HG03095 (cell line): ENCODE data around the gene DICER1.
"Not testable (repeated sequence)": the region's sequence is repeated elsewhere in the genome, so short reads cannot be mapped to it uniquely, and the experiment has no call there.

Source experiments
- ATAC-seq: cut with Tn5 transposase; IDR thresholded peaks from one replicate; pipeline ENCODE4 v1.9.1; 2021; ENCODE audit warnings: moderate library complexity; ENCODE audit not compliant: unreplicated experiment

DICER1 gene, protein sequence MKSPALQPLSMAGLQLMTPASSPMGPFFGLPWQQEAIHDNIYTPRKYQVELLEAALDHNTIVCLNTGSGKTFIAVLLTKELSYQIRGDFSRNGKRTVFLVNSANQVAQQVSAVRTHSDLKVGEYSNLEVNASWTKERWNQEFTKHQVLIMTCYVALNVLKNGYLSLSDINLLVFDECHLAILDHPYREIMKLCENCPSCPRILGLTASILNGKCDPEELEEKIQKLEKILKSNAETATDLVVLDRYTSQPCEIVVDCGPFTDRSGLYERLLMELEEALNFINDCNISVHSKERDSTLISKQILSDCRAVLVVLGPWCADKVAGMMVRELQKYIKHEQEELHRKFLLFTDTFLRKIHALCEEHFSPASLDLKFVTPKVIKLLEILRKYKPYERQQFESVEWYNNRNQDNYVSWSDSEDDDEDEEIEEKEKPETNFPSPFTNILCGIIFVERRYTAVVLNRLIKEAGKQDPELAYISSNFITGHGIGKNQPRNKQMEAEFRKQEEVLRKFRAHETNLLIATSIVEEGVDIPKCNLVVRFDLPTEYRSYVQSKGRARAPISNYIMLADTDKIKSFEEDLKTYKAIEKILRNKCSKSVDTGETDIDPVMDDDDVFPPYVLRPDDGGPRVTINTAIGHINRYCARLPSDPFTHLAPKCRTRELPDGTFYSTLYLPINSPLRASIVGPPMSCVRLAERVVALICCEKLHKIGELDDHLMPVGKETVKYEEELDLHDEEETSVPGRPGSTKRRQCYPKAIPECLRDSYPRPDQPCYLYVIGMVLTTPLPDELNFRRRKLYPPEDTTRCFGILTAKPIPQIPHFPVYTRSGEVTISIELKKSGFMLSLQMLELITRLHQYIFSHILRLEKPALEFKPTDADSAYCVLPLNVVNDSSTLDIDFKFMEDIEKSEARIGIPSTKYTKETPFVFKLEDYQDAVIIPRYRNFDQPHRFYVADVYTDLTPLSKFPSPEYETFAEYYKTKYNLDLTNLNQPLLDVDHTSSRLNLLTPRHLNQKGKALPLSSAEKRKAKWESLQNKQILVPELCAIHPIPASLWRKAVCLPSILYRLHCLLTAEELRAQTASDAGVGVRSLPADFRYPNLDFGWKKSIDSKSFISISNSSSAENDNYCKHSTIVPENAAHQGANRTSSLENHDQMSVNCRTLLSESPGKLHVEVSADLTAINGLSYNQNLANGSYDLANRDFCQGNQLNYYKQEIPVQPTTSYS (N-terminal part only)

DNA sequence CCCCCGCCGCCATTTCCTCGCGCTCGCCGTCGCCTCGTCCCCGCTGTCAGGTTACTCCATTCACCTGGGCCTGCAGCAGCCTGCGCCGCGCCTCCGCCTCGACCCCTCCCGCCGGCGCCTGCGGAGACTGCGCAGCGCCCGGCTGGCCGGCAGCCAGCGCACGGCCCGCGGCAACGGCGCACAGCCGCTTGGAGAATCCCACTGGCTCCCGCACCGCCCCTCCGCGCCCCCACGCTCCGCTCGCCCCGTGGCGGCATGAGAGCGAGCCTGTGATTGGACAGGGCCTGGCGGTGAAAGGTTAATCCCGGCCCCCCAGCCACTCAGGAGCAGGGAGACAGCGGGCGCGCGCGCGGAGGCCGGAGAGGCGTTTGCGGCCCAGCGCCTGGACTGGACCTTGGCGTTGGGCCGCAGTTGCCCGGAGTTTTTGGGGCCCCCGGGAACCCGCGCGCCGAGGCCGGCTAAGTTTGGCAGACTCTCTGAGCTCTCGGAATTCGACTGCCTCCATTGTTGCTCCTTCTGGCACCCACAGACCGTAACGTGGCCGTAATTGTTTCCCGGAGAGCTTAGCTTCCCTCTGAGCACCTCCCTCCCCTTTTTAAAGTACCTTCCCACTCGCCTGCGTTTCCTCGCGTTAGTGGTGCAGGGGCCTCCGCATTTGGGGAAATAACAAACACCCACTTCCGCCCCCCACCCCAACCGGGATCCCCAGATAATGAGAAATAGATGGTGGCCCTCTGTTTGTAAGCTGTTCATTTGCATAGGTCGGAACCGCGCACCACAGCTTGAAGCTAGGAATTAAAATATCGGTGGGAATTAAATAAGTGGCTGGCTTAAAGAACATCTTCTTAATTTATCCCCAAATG lies at the start of gene DICER1:
DICER1 (minus strand) TSS at position 203 of the 863 bp plus-strand sequence. CDS start 24,071 bp downstream, outside the sequence.
- peak; percentile 70 for ATAC-seq

DNA sequence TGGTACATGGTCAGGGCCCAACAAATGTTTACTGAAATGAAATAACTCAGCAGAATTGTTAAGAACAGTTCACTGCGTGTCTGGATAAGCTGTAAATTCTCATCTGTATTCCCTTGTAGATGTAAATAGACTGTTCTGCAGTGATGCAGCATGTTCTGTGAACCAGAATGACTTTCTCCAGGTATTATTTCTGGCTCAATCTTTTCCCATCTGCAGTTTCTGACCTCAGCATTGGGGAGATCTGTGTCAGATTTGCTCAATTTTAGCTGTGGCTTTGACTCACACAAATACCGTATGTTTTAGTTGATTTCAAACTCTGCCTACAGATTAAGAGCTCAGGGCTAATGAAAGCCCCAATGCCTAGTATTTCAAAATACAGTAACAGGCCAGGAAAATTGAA lies 49.2 kb upstream of the DICER1 start:
- no peak for ATAC-seq

DNA sequence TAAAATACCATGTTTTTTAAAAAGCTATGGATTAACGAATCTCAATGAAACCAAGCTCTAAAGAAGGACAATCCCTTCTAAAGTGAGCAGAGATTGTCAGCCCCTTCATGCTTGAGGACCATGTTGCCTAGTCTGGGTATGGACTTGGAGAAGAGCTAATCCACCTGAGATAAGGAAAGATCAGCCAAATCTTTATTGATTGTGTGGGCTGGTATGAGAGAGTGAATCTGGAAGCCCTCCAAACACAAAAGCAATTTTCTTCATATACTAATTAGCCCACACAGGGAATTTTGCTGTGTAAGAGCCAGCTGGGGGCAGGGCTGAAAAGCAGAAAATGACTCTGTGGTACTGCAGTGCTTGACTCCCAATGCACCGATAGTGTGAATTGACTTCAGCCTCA lies 47.4 kb upstream of the DICER1 start:
- no peak for ATAC-seq

DNA sequence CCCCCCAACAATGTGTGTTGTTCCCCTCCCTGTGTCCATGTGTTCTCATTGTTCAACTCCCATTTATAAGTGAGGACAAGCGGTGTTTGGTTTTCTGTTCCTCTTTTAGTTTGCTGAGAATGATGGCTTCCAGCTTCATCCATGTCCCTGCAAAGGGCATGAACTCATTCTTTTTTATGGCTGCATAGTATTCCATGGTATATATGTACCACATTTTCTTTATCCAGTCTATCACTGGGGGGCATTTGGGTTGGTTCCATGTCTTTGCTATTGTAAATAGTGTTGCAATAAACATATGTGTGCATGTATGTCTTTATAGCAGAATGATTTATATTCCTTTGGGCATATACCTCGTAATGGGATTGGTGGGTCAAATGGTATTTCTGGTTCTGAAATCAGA lies 44.4 kb upstream of the DICER1 start:
- ATAC-seq, result not testable (repeated sequence)

DNA sequence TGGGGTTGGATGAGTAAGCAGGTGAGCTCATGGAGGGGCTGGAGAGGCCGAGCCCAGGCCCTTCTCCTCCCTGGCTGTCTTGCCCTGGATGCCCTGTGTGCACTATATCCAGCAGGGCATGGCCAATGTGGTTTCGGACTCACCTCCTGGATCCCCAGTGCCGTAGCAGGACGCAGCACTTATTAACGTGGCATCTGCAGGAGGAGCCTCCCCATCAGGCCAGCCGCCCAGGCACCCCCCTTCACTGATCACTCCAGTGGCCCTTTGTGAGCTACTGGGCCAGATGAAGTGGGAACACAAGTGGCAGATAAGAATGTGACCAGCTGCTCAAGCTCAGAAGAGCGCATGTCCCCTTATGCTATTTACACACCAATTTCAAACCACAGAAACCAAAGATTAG lies 43.1 kb upstream of the DICER1 start:
- no peak for ATAC-seq

DNA sequence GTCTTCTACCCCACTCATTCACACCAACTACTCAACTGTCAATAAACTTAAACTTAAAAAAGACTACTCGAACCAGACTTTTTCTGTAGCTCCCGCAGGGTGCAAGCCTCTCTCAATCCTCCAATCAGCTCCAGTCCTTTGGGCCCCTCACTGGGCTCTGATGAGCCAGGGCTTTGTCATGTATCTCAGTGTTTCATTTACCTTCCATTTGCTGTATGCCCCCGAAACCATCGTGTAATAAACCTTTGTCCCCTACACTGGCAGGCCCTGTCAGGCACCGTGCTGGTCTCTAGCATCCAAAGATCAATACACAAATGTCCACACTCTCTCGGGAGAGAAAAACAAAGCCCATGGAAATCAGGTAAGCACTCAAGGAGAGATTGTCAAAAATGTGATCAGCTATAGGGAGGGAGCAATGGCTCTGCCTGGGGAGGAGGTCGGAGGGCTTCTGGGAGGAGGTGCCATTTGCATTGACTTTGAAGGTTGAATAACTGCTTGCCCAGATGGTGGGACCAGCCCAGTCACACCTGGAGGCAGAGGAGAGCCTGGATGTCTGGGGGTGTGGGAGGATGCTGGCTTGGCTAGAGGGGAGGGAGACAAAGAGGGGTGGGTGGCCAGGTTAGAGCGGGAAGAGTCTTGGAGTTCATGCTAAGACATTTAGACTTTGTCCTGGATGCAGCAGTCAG lies 42.1 kb upstream of the DICER1 start:
- ATAC-seq, result no peak

DNA sequence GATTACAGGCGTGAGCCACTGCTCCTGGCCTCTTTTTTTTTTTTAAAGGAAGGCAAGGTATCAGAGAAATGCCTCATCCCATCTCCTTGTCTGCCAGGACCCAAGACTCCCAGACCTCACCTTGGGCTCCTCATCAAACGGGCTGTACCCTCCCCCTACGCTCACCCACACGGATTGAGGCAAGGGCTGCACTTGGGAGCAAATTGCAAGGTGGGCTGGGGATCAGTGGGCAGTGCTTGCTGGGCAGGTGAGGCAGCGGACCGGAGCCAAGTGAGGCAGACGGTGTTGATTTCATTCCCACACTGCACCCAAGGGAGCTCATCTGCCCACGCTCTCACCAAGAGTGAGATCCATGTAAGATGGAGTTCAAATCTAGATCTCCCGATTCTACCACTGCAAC lies 41.0 kb upstream of the DICER1 start:
- no peak for ATAC-seq

DNA sequence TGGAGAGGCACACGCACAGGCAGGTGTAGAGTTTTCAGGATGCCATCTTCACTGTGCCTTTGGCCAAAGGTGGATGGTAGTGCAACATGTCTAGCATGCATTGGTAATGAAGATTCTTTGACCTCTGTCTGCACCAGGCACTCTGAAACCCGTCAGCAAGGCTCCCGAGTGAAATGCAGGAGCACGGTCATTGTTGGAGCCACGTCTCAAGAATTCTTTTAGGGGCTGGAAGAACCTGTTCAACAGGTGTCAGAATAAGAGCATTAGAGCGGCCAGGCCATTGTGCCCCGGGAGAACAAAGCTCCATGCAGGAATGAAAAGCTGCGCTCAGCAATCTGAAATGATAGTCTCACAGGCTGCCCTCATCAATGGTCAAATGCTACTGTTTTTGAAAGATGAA lies 40.2 kb upstream of the DICER1 start:
- ATAC-seq, result no peak

DNA sequence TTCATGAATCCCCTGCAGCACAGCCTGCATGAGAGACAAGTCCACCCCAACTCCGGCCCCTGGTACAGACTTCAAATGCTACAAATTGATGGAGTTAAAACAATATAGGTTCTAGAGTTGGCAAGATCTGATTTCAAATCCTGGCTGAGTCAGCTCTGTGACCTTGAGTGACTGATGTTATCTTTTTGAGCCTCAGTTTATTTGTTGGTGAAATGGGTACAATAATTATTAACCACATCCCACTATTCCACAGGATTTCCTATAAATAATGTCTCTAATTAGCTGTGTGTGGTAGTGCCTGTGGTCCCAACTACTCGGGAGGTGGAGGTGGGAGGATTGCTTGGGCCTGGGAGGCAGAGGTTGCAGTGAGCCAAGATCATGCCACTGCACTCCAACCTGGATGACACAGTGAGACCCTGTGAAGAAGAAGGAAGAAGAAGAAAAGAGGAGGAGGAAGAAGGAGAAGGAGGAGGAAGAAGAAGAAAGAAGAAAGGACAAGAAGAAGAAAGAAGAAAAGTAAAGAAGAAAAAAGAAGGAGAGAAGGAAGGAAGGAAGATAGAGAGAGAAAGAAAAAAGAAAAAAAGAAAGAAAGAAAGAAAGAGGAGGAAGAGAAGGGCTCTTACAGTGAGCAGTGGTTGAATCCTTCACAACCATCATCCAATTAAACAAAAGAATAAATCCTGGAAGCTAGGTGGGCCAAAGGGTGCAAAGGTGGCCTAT lies 39.7 kb upstream of the DICER1 start:
- ATAC-seq, result no peak

DNA sequence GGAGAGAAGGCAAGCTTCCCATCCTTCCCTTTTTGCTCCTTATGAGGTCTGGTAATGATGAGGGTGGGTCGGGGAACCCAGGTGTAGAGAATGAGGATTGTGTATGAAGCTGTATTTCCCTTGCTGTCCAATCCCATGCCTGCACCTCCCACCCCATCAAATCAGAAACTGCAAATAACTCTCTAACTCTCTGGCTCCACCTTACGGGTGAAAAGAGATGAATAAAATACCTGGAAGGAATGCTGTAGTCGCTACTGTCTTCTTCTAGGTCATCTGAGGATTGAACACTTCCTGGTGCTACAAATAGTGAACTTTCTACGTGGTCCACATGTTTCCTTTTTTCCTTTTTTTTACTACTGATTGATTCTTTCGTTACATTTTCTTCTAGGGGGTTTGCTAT lies 38.9 kb upstream of the DICER1 start:
- ATAC-seq, result peak; percentile 50

DNA sequence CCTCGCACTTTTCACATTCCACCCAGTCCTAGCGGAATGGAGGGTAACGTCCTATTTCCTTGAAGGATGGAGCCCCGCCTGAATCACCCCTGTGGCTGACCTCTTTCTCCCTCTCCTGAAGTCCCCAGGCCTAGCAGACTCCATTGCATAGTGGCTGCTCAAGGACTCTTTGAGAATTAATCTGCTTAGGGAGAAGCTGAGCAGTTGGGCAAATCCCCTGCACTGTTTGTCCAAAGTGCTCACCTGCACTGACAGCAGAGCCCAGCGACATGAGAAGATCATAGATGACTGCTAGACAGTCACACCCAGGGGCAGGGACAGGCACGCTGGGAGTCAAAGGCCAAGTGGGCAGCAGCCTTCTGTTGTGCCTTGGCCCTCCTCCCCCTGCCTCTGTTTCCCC lies 37.7 kb upstream of the DICER1 start:
- ATAC-seq, result no peak

DNA sequence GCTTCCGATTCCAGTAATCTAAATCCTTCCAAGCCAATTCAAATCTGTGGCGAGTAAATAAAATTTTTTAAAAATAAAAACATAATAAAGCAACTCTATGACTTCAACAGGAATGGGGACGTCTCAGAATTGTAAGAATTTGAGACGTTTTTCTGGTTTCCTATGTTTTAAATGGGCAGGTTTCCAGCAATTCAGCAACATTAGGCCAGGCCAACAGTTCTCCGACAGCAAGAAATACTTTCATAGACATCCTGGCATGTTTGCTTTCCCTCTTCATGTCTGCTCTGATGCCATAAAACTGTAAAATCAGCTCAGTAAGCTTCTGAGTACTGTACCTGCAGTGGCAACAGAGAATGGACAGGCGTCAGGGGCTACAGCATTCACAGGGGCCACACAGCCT lies 35.8 kb upstream of the DICER1 start:
- ATAC-seq, result no peak

DNA sequence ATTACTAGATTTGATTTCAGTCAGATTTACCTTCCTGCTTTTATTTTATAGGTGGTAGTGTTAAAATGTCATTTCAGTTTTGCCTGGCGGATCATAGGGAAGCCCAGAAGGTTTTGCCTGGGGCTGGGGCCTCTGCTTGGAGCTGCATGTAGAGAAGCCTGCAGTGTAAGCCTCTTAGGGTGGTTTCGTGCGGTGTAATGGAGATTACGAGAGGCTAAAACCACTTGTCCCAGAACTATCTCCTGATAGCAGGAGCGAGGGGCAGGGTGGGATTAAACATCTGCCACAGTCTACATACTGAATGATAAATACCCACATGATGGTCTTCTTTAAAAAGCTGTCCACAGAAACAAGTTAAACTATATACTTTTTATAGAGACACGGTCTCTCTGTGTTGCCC lies 35.0 kb upstream of the DICER1 start:
- ATAC-seq, result no peak

DNA sequence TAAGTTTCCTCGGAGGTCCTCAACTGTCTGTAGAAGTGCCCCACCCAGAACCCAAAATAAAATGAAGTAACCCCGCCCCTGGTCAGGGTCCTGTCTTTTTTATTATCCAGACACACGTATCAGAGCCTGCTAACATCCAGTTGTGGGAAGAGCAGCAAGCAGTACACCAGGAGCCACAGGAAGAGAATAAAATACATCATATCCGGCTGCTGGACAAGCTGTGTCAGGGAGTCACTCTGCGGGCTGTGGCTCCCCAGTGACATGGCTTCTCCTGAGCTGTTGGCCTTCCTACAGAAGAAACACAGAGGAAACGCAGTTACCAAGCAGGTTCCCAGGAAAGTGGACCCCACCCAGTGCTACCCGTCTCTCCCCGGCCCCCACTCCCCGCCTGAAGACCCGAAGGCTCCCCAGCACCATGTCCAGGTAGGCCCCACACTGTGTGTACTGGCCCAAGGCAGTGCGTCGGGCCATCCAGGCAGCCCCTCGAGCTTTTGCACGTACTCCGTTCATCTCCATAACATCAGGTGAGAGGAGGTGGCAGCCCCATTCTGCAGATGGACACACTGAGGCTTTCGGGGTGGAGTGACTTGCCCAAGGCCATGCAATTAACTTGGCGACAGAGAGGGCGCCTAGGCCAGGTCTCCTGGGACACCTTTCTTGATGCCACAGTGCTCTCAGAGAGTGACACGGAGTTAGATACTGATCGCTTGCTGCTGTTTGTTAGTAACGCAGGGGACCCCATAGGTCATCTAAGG lies 34.3 kb upstream of the DICER1 start:
- ATAC-seq, result no peak

DNA sequence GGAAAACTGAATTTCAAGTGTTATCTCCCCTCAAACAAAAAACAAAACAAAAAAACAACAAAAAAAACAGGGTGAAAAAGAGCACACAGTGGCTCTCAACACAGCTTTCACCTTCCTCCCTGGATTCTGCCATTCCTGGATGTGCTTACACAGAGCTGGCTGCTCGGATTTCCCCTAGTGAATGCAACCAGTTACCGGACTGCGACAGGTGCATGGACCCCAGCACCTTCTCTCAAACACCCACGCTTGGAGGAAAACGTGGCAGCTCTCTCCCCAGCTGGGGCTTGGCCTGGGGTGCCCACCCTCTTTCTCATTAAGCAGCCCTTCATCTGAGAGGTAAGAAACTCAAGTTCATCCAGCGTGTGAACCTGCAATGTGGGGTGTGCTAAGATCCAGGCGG lies 33.5 kb upstream of the DICER1 start:
- no peak for ATAC-seq

DNA sequence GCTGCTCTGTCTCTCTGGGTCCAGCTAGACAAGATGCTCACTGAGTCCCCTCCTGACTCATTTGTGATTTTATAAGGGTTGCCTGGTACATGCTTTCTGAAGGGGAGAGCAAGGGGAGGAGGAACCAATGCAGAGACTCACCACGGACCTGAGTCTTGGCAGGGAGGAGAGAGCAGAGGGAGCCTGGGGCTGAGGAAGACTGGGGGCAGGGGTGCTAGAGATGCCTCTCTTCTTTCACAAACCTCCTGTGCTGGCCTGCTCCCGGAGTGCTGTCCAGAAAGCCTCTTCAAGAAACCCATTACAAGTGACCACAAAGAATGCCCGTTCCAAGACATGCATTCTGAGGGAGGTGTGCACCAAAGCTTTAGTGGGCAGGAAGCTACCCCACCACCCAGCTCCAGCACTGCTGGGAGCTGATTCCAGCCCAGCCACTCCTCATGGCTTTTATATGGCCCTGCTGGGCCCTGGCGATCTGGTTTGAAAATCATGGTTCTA lies 33.1 kb upstream of the DICER1 start:
- ATAC-seq, result no peak

DNA sequence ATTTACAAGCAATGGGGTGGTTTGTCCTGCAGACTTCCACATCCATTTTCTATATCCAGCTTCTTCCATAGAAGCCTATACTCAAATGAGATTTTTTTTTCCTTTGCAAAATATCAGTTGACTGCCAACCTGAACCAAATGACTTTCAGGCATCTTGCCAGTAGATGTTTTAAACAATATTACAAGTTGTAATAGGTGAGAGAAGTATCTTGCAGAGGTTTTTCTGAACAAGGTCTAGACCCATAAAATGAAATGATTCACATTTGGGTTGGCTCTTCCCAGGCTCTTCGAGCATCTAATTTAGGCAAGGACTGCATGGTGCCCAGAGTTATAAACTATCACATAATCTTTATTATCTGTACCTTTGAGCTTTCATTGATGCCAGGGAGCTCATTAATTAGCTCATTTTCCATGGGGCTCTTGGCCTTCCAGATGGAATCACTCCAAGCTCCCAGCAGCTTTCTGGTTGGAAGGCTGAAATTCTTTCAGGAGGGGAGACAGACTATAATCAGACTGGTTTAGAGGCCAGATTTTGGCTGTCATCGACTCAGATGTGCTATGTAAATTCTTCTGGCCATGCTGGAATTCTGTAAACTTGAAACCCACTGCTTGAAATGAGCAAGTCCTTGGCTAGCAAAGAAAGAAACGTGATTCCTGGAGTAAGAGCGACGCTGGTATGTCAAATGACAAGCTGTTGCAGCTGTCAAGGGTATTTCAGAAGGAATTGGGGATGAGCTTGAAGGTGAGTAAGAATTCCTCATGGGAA lies 32.2 kb upstream of the DICER1 start:
- no peak for ATAC-seq

DNA sequence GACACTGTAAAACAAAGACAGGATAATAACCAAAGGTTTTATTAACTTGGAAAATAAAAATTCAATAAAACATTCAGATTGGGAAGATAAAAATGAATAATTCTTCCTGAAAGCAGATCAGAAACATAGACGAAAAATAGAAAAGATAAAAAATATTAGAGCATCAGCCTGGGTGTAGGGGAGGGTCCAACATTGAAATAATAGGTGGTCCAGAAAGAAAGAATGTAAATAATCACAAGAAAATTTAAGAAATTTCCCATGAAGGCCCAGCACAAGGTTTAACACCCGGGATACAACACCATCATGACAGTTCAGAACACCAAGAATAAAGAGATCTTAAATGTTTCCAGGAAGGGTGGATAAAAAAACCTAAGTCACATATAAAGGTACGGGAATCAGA lies 31.1 kb upstream of the DICER1 start:
- no peak for ATAC-seq
